GM18498 (cell line): ENCODE results near the gene AADACL4.

Source experiments
- ATAC-seq: cut with Tn5 transposase; IDR thresholded peaks from one replicate; pipeline ENCODE4 v1.9.1; 2021; ENCODE audit warnings: mild to moderate bottlenecking, moderate library complexity; ENCODE audit not compliant: unreplicated experiment

AADACL4 gene

DNA sequence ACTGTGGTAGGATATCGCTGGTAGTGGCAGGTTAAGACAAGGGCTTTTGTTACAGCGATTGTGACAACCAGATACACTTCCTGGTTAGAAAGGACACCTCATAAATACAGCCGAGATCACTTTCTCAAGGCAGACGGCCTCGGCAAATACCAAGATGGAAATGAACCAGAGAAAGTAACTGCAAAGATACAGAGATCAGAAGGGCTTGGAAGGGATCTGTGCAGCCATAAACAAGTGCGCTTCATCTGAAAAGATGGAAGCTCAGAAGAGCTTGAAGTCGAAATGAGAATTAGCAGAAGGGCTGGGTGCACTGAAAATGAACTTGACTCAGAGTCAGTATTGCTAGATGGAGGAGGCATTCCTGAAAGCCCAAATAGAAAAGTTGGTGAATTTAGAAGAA, 32.9 kb upstream of the AADACL4 start:
- ATAC-seq = no peak

DNA sequence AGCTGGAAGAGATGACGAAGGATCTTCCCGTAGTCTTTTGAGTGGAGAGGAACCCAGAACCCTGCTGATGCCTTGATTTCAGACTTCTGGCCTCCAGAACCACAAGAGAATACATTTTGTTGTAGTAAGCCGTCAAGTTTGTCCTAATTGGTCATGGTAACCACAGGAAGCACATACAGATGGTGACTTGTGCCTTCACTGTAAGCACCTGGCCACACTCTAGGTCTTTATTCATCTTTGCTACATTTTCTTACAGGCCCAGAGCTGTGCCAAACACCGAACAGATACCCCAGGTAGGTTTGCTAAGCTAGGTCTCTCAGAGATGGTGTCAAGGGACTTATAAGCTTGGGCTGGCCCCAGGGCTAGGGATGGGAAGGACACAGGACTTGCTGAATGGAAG, 30.7 kb upstream of the AADACL4 start:
- ATAC-seq = no peak

GRCh38 chr1:12614402-12615158, 29.3 kb upstream of the AADACL4 start:
- ATAC-seq = no peak

- ATAC-seq = no peak
These were observed 28.6 kb upstream of the AADACL4 start for GRCh38 chr1:12615159-12615864.

GRCh38 chr1:12615865-12616708, 27.8 kb upstream of the AADACL4 start:
- no peak for ATAC-seq

GRCh38 chr1:12616709-12617373, 27.0 kb upstream of the AADACL4 start:
- no peak for ATAC-seq

DNA sequence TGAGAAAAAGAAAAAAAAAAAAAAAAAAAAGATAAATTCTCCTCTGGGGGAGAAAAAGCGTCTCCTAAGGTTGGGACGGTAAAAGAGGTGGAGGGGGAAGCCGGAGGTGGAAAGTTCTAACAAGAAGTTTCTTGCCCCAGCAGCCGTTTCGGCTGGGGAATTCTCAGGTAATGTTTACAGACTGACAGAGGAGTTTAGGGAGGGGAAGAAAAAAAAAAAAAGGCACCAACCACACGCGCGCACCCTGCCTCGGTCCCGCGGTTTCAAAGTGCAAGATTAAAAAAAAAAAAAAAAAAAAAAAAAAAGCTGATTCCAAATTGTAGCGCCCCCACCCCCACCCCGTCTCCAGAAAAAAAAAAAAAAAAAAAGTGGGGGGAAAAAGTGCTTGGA, 26.4 kb upstream of the AADACL4 start:
- no peak for ATAC-seq

DNA sequence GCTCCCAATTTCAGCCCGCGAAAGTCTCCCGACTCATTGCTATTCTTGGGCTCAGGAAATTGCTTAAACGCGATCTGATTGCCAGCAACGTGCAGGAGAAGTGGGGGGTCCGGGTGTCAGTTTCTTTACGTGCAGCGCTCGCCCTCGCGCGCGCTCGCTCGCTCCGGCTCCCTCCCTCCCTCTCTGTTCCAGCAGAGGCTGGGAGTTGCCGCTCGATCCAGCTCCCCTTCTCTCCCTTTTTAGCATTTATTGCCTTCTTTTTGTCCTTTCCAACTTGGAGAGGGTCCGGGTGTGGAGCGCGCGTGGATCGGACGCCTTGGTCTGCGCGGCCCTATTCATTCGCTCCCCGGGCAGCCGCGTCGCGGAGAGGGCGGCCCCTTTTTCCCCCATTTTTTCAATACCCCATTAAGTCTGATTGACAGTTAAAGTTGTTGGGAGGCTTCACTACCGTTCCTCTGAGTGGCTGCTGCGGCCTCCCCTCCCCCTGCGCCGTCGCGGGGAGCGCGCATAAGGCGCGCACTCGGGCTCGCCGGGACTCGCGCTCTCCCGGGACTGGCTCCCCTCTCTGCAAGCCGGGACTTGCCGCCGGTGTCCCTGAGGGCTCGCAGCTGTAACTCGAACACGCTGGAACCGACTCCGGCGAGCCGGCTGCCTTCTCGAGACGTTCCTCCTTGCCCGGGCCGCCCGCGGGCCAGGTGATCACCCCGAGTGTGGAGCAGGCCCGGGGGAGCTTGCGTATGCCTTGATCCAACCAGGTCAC, 25.8 kb upstream of the AADACL4 start, which contains the start of gene DHRS3:
DHRS3 (minus strand) TSS at position 310 of the 760 bp plus-strand sequence. CDS start 862 bp downstream, outside the sequence.
- ATAC-seq = peak; percentile 51

DNA sequence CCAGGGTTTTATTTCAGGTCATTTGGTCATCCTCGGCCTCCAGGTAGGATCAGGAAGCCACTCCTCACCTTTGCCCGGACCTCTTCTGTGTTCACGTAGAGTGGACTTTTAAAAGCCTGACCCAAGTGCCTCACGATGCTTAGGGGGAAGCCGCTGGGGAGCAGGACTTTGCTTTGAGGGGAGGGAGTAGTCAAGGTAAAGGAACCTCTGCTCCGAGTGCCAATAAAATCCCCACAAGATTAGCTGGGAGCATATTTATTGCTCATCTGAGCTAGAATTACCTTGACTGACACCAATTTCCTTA, 25.3 kb upstream of the AADACL4 start:
- peak; percentile 20 for ATAC-seq

DNA sequence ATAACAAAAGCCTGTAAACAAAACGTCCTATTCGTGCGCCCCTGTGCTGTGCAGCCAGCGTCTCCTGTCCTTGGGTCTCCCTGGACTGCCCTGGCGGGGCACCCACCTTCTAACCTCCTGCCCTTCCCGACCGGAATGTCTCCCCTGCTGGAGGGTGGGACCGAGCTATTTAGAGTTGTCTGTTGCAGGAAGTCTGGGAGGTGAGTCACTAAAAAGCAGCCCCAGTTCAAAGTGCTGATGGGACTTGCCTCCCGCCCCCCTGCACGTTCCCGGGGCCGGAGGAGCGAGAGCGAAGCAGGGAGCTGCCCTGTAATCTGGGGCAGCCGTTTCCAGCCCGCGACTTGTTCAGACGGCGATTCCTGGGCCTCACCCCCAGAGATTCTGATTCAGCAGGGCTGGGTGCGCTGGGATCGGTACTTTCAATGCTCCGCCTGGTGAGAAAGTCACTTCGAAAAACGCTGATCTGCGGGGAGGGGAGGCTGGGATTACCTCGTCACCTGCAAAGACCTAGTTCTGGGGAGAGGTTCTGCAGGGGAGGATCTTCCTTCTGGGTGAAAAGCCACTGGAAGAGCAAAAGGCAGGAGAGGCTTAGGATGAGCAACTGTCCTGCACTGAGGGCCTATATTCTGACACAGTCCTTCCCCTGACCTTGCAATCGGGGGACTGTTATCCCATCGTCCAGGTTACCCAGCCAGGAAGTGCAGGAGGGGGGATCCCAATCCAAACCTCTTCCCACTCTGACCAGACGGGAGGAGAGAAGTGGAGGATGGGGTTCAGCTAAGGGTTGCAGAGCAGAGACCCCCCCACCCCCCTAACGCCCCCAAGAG, 24.7 kb upstream of the AADACL4 start:
- peak; percentile 13 for ATAC-seq

DNA sequence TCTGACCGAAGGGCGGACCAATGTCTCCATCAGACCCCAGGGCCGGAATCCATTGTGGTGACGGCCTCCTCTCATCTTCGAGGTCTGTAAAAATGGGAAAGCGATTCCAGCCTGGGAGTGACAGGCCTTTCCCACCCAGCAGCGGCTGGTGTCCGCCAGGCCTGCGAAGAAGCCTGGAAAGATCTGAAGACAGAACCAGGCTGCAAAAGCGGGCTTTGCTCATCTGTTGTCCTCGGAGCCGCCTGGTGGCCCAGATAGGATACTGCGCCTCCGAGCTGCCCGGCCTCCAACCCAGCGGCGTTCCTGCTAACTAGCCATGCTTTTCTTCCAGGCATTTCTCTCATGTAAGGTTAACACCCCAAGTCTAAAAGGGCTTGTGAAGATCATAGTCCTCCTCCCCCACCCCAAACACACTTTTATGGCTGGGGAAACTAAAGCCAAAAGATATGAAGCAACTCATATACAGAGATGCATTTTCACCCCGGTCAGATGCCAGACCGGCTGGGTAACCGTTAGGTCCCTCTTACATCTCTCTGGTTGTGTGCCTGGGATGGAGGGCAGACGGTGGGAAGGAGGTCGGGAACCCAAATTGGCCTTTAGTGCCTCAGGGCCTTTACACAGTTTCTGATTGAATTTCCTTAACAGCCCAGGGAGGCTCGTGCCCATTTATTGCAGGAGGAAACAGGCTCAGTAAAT, 23.9 kb upstream of the AADACL4 start:
- peak; percentile 56 for ATAC-seq

GRCh38 chr1:12620488-12620865, 23.4 kb upstream of the AADACL4 start:
- ATAC-seq = no peak

- ATAC-seq = no peak
These were observed 23.0 kb upstream of the AADACL4 start for GRCh38 chr1:12620931-12621330.

- ATAC-seq = no peak
These were observed 22.2 kb upstream of the AADACL4 start for GRCh38 chr1:12621346-12622335.

DNA sequence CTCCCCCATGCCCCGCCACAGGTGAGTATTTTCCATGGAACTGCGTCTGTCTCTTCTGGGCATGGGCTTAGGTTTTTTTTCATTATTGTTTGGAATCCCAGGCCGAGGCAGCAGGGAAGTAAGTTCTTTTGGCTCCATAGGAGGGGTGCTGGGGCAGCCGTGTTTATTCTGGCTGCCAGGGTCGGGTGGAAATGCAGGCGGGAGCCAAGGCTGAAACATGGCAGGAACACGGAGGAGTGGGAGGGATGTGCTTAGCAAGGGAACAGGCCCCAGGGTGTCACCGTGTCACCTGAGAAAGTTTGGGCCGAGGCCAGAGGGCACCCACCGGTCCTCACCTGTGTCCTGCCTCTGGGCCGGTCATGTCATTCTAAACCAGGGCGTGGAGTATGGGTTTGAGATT, 21.4 kb upstream of the AADACL4 start:
- ATAC-seq = no peak

DNA sequence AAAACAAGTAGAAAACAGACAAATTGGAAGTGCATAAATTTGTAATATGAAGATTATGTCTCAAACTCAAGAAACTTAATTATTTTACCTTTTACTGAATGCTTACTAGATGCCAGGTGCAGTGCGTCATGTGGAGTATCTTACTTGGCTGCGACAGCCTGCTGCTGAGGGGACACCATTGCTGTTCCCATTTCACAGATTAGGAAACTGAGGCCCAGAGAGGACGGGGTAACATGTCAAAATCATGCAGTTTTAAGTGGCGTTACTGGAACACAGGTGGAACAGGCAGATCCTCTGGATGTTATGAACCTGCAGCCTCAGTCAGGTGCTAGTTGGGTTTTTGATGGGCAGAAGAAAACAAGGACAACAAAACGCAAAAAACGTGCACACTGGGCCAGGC, 18.6 kb upstream of the AADACL4 start:
- ATAC-seq = no peak

GRCh38 chr1:12626888-12627287, 17.0 kb upstream of the AADACL4 start:
- ATAC-seq = no peak

GRCh38 chr1:12627296-12627695, 16.6 kb upstream of the AADACL4 start:
- ATAC-seq = no peak
